OCI-LY1 (cell line): ENCODE data around the gene C2CD4A.

Experiments
- H2AFZ ChIP-seq: fragments of 200-600 bp; sonication (generic), shearing (Covaris generic); 2 replicates; pipeline ENCODE4 v1.6.0; 2014; ENCODE audit warnings: antibody characterized with exemption, mild to moderate bottlenecking, low read length
- H3F3A ChIP-seq: fragments of 200-600 bp; sonication (generic), shearing (Covaris generic); 2 replicates; pipeline ENCODE4 v1.6.0; 2014; ENCODE audit warnings: mild to moderate bottlenecking, antibody characterized with exemption, low read length, moderate library complexity; ENCODE audit not compliant: insufficient read depth
- H3K27ac ChIP-seq: fragments of 200-600 bp; sonication (generic); 2 replicates; pipeline ENCODE4 v1.5.1; 2014; ENCODE audit warnings: low read length, mixed run types, mild to moderate bottlenecking, low read depth; ENCODE audit not compliant: poor library complexity, severe bottlenecking
- H3K27me3 ChIP-seq: fragments of 200-600 bp; sonication (generic); 2 replicates; pipeline ENCODE4 v1.6.0; 2014; ENCODE audit warnings: antibody characterized with exemption, mild to moderate bottlenecking, low read length, moderate library complexity; ENCODE audit not compliant: insufficient read depth
- H3K36me3 ChIP-seq: fragments of 200-600 bp; sonication (generic); 2 replicates; pipeline ENCODE4 v1.6.1; 2014; ENCODE audit warnings: mild to moderate bottlenecking, antibody characterized with exemption, low read length, moderate library complexity, mixed read lengths; ENCODE audit not compliant: insufficient read depth
- H3K4me1 ChIP-seq: fragments of 200-600 bp; sonication (generic); 2 replicates; pipeline ENCODE4 v1.5.1; 2014; ENCODE audit warnings: mild to moderate bottlenecking, low read length, moderate library complexity; ENCODE audit not compliant: insufficient read depth, severe bottlenecking
- H3K4me2 ChIP-seq: fragments of 200-600 bp; sonication (generic), shearing (Covaris generic); 2 replicates; pipeline ENCODE4 v1.6.1; 2014; ENCODE audit warnings: low read length
- H3K4me3 ChIP-seq: fragments of 200-600 bp; sonication (generic); 2 replicates; pipeline ENCODE4 v1.5.1; 2014; ENCODE audit warnings: low read length, low read depth, mild to moderate bottlenecking, mixed read lengths; ENCODE audit not compliant: poor library complexity, severe bottlenecking
- H3K79me2 ChIP-seq: fragments of 200-600 bp; shearing (Covaris generic); 2 replicates; pipeline ENCODE4 v1.6.1; 2016; ENCODE audit warnings: mixed run types, low read length, mixed read lengths; ENCODE audit not compliant: insufficient read depth
- H3K9ac ChIP-seq: fragments of 200-600 bp; sonication (generic), shearing (Covaris generic); 2 replicates; pipeline ENCODE4 v1.6.1; 2014; ENCODE audit warnings: mild to moderate bottlenecking, low read length, mixed read lengths
- H3K9me2 ChIP-seq: fragments of 200-600 bp; sonication (generic), shearing (Covaris generic); 2 replicates; pipeline ENCODE4 v1.6.1; 2014; ENCODE audit warnings: low read depth, mild to moderate bottlenecking, low read length, mixed read lengths
- H3K9me3 ChIP-seq: fragments of 200-600 bp; shearing (Covaris generic); 2 replicates; pipeline ENCODE4 v1.6.1; 2014; ENCODE audit warnings: low read length, mixed read lengths
- H4K20me1 ChIP-seq: fragments of 200-600 bp; sonication (generic), shearing (Covaris generic); 2 replicates; pipeline ENCODE4 v1.6.0; 2016; ENCODE audit warnings: mild to moderate bottlenecking, low read length; ENCODE audit not compliant: insufficient read depth
- CTCF ChIP-seq: fragments of 200-600 bp; sonication (generic), shearing (Covaris generic); IDR thresholded peaks from 2 replicates; pipeline ENCODE4 v1.5.1; 2017; ENCODE audit warnings: mild to moderate bottlenecking, antibody characterized with exemption, low read length, moderate library complexity, mixed read lengths
- EZH2 ChIP-seq: fragments of 200-600 bp; sonication (generic), shearing (Covaris generic); IDR thresholded peaks from 2 replicates; pipeline ENCODE4 v1.8.0; 2017; ENCODE audit warnings: borderline replicate concordance, mixed run types, mild to moderate bottlenecking, antibody characterized with exemption, low read length, moderate library complexity, mixed read lengths

Gene C2CD4A

GRCh38 chr15:62053439-62054085 is 13.2 kb upstream of the C2CD4A start:
- Histone ChIP-seq H3K9me3 (no peaks in the 10 kb centered on the region), H3K9me2 (no peaks in the 10 kb centered on the region), H3K9ac (no peak overlapping the region), H3K27ac (no peak overlapping the region), H3K4me3 (no peak overlapping the region), H3K36me3 (peaks cover 21% of the 10 kb centered on the region), H3K4me1 (peaks cover 25% of the 10 kb centered on the region), H3K27me3 (no peaks in the 10 kb centered on the region), H2AFZ (no peak overlapping the region), H4K20me1 (0 out of 2 replicates have a peak, but pooled peaks cover 3% of the 10 kb centered on the region), H3F3A (no peaks in the 10 kb centered on the region), H3K79me2 (peaks cover 76% of the 10 kb centered on the region), H3K4me2 (no peak overlapping the region)
- TF ChIP-seq EZH2 (no peak), CTCF (no peak)

GRCh38 chr15:62054979-62055378 is 11.8 kb upstream of the C2CD4A start:
- Histone ChIP-seq H3K4me1 (peaks cover 35% of the 10 kb centered on the region), H3K9me3 (no peaks in the 10 kb centered on the region), H3K9ac (no peak overlapping the region), H3K27me3 (no peaks in the 10 kb centered on the region), H3K79me2 (peaks cover 87% of the 10 kb centered on the region), H4K20me1 (0 out of 2 replicates have a peak, but pooled peaks cover 3% of the 10 kb centered on the region), H3K4me2 (no peak overlapping the region), H2AFZ (no peak overlapping the region), H3F3A (no peaks in the 10 kb centered on the region), H3K36me3 (peaks cover 22% of the 10 kb centered on the region), H3K27ac (no peak overlapping the region), H3K4me3 (no peak overlapping the region), H3K9me2 (no peaks in the 10 kb centered on the region)
- TF ChIP-seq CTCF (no peak), EZH2 (no peak)

- Histone ChIP-seq H3K9ac (no peak overlapping the region), H3K79me2 (peaks cover 63% of the 10 kb centered on the region), H3K27me3 (no peaks in the 10 kb centered on the region), H2AFZ (no peak overlapping the region), H4K20me1 (0 out of 2 replicates have a peak, but pooled peaks cover 3% of the 10 kb centered on the region), H3K4me3 (no peak overlapping the region), H3K4me1 (peaks cover 43% of the 10 kb centered on the region), H3F3A (no peaks in the 10 kb centered on the region), H3K9me2 (no peaks in the 10 kb centered on the region), H3K4me2 (no peak overlapping the region), H3K9me3 (no peaks in the 10 kb centered on the region), H3K27ac (no peak overlapping the region), H3K36me3 (peaks cover 22% of the 10 kb centered on the region)
- TF ChIP-seq CTCF (no peak), EZH2 (no peak)
Measured at GRCh38 chr15:62057341-62057980, 9.3 kb upstream of the C2CD4A start.
